H9 (cell line): Measurements from ENCODE around the gene MTERF4. TPM values are rescaled to one million over a fixed set of nuclear protein-coding genes. Genes with fewer than 3 reads are reported as not detected.
"Not testable (repeated sequence)": the region's sequence is repeated elsewhere in the genome, so short reads cannot be mapped to it uniquely, and the experiment has no call there.

ENCODE experiments used
- DNase-seq: peaks from one replicate; pipeline ENCODE4 v3.0.0-alpha.2; 2017
- H2AFZ ChIP-seq: one replicate; pipeline ENCODE4 v1.6.1; 2013; ENCODE audit warnings: mild to moderate bottlenecking, low read length, control low read depth, moderate library complexity
- H2AK5ac ChIP-seq: 2 replicates; pipeline ENCODE4 v1.6.1; 2013; ENCODE audit warnings: low read length, control low read depth, mixed read lengths; ENCODE audit not compliant: insufficient read length
- H2BK120ac ChIP-seq: one replicate; pipeline ENCODE4 v1.6.1; 2013; ENCODE audit warnings: low read depth, mild to moderate bottlenecking, low read length, control low read depth, inconsistent platforms; ENCODE audit not compliant: poor library complexity, severe bottlenecking
- H2BK12ac ChIP-seq: 2 replicates; pipeline ENCODE4 v1.6.1; 2013; ENCODE audit warnings: low read length, control low read depth, mixed read lengths, low read depth; ENCODE audit not compliant: insufficient read length
- H2BK15ac ChIP-seq: 2 replicates; pipeline ENCODE4 v1.6.1; 2013; ENCODE audit warnings: low read depth, low read length, control low read depth
- H2BK20ac ChIP-seq: one replicate; pipeline ENCODE4 v1.6.1; 2013; ENCODE audit warnings: low read depth, mild to moderate bottlenecking, low read length, control low read depth, inconsistent platforms; ENCODE audit not compliant: poor library complexity, severe bottlenecking
- H2BK5ac ChIP-seq: 2 replicates; pipeline ENCODE4 v1.6.1; 2013; ENCODE audit warnings: low read length, control low read depth, mixed read lengths; ENCODE audit not compliant: insufficient read length
- H3K14ac ChIP-seq: 2 replicates; pipeline ENCODE4 v1.6.1; 2013; ENCODE audit warnings: low read length, control low read depth; ENCODE audit not compliant: insufficient read depth
- H3K18ac ChIP-seq: 2 replicates; pipeline ENCODE4 v1.6.1; 2013; ENCODE audit warnings: low read depth, mild to moderate bottlenecking, mixed read lengths, low read length, control low read depth; ENCODE audit not compliant: insufficient read length
- H3K23ac ChIP-seq: 2 replicates; pipeline ENCODE4 v1.6.1; 2013; ENCODE audit warnings: low read length, control low read depth, mixed read lengths, low read depth; ENCODE audit not compliant: insufficient read length
- H3K23me2 ChIP-seq: 2 replicates; pipeline ENCODE4 v1.6.1; 2013; ENCODE audit warnings: low read depth, mild to moderate bottlenecking, mixed read lengths, low read length, control low read depth; ENCODE audit not compliant: insufficient read length, poor library complexity, severe bottlenecking
- H3K27ac ChIP-seq: 2 replicates; pipeline ENCODE4 v1.5.1; 2013; ENCODE audit warnings: low read length, control low read depth, mixed read lengths, low read depth; ENCODE audit not compliant: insufficient read length
- H3K27me3 ChIP-seq: 2 replicates; pipeline ENCODE4 v1.6.1; 2013; ENCODE audit warnings: low read length, control low read depth, inconsistent platforms; ENCODE audit not compliant: insufficient read depth
- H3K4ac ChIP-seq: 2 replicates; pipeline ENCODE4 v1.6.1; 2013; ENCODE audit warnings: low read depth, mild to moderate bottlenecking, control low read depth, inconsistent platforms, low read length, moderate library complexity
- H3K4me1 ChIP-seq: 2 replicates; pipeline ENCODE4 v1.6.1; 2013; ENCODE audit warnings: low read length, control low read depth, inconsistent platforms; ENCODE audit not compliant: insufficient read depth
- H3K4me2 ChIP-seq: 2 replicates; pipeline ENCODE4 v1.6.1; 2013; ENCODE audit warnings: low read length, control low read depth, mixed read lengths; ENCODE audit not compliant: insufficient read length, insufficient read depth
- H3K56ac ChIP-seq: 2 replicates; pipeline ENCODE4 v1.6.1; 2013; ENCODE audit warnings: low read depth, mild to moderate bottlenecking, mixed read lengths, low read length, control low read depth; ENCODE audit not compliant: insufficient read length
- H3K79me1 ChIP-seq: 2 replicates; pipeline ENCODE4 v1.6.1; 2013; ENCODE audit warnings: low read depth, mild to moderate bottlenecking, moderate library complexity, low read length, control low read depth, inconsistent platforms; ENCODE audit not compliant: insufficient read depth, poor library complexity, severe bottlenecking
- H3K79me2 ChIP-seq: 2 replicates; pipeline ENCODE4 v1.6.1; 2013; ENCODE audit warnings: low read length, control low read depth, inconsistent platforms; ENCODE audit not compliant: insufficient read depth
- H3K9ac ChIP-seq: 2 replicates; pipeline ENCODE4 v1.6.1; 2013; ENCODE audit warnings: low read length, control low read depth, mixed read lengths; ENCODE audit not compliant: insufficient read length; ENCODE audit errors: extremely low read depth
- H3K9me3 ChIP-seq: one replicate; pipeline ENCODE4 v1.6.1; 2013; ENCODE audit warnings: low read depth, low read length, inconsistent platforms; ENCODE audit not compliant: control insufficient read depth
- H3T11ph ChIP-seq: one replicate; pipeline ENCODE4 v1.6.1; 2013; ENCODE audit warnings: mild to moderate bottlenecking, low read length, control low read depth, inconsistent platforms
- H4K20me1 ChIP-seq: one replicate; pipeline ENCODE4 v1.6.1; 2013; ENCODE audit not compliant: control insufficient read depth, insufficient read length, insufficient read depth
- H4K5ac ChIP-seq: 2 replicates; pipeline ENCODE4 v1.6.1; 2013; ENCODE audit warnings: low read depth, mild to moderate bottlenecking, mixed read lengths, low read length, control low read depth; ENCODE audit not compliant: insufficient read length
- H4K8ac ChIP-seq: replicated peaks from 2 replicates; pipeline ENCODE4 v1.6.1; 2013; ENCODE audit warnings: low read length, control low read depth, mixed read lengths, low read depth; ENCODE audit not compliant: insufficient read length
- H4K91ac ChIP-seq: 2 replicates; pipeline ENCODE4 v1.6.1; 2013; ENCODE audit warnings: low read depth, mild to moderate bottlenecking, moderate library complexity, mixed read lengths, low read length, control low read depth; ENCODE audit not compliant: insufficient read length
- H3K27ac Mint-ChIP-seq, 3 experiments: 2 replicates in 2 of 3; 3 replicates in 1 of 3; pipeline ENCODE4 v1.8.0; 2020 to 2021; ENCODE audit warnings: mixed read lengths in 3 of 3, mild to moderate bottlenecking in 1 of 3, moderate library complexity in 1 of 3
- H3K27me3 Mint-ChIP-seq: 2 replicates; pipeline ENCODE4 v1.8.0; 2021; ENCODE audit warnings: low read depth, mild to moderate bottlenecking, moderate library complexity, mixed read lengths
- H3K36me3 Mint-ChIP-seq, 3 experiments: 2 replicates in 2 of 3; 3 replicates in 1 of 3; pipeline ENCODE4 v1.8.0; 2020 to 2021; ENCODE audit warnings: low read depth in 3 of 3, mixed read lengths in 3 of 3; ENCODE audit not compliant: insufficient read depth in 1 of 3
- H3K4me1 Mint-ChIP-seq, 2 experiments: 2 replicates each; pipeline ENCODE4 v1.8.0; 2020; ENCODE audit warnings: mixed read lengths in 2 of 2
- H3K4me3 Mint-ChIP-seq, 2 experiments: 2 replicates in 1 of 2; 3 replicates in 1 of 2; pipeline ENCODE4 v1.8.0; 2020 to 2021; ENCODE audit warnings: mild to moderate bottlenecking in 2 of 2, mixed read lengths in 2 of 2, moderate library complexity in 1 of 2
- H3K9me3 Mint-ChIP-seq, 2 experiments: 2 replicates in 1 of 2; 3 replicates in 1 of 2; pipeline ENCODE4 v1.8.0; 2020; ENCODE audit warnings: mild to moderate bottlenecking in 2 of 2, mixed read lengths in 2 of 2, moderate library complexity in 1 of 2
- CTCF ChIP-seq: fragments of 200-600 bp; sonication (generic); conservative IDR thresholded peaks from 3 replicates; pipeline ENCODE4 v1.8.0; 2021; ENCODE audit warnings: antibody characterized with exemption, mild to moderate bottlenecking
- WGBS: extraction: QIAGEN DNeasy Blood & Tissue Kit; methylation state at CpG from one replicate; pipeline ENCODE4 v1.1.7; 2013; ENCODE audit warnings: missing lambda C conversion rate, low lambda C conversion rate, mixed read lengths; ENCODE audit not compliant: insufficient read length; ENCODE audit errors: extremely low coverage; 5-methylcytosine and 5-hydroxymethylcytosine counted together
- total RNA-seq: library from RNA; stranded (reverse); gene quantifications from 2 replicates; pipeline ENCODE4 v1.2.1, GENCODE V29; 2021

MTERF4 gene
- total RNA-seq, 1 experiment from 2014 or later: 35.0 TPM

- Histone ChIP-seq H3K4me1 (peaks cover 6% of the 10 kb centered on the region; the same call in 1 of the 2 replicates), H3K27ac (no peak overlapping the region), H2BK5ac (no peak overlapping the region), H3K9me3 (no peaks in the 10 kb centered on the region), H2BK20ac (no peak overlapping the region), H3K56ac (no peak overlapping the region), H3K79me1 (no peaks in the 10 kb centered on the region), H2BK15ac (no peak overlapping the region), H2AK5ac (no peak overlapping the region), H2BK12ac (no peak overlapping the region), H4K5ac (no peak overlapping the region), H3K4me2 (no peak overlapping the region), H3T11ph (no peak overlapping the region), H4K20me1 (no peaks in the 10 kb centered on the region), H3K9ac (no peak overlapping the region), H3K23me2 (no peaks in the 10 kb centered on the region), H3K14ac (no peak overlapping the region), H4K8ac (no peak overlapping the region), H3K23ac (no peak overlapping the region), H3K27me3 (no peaks in the 10 kb centered on the region), H2AFZ (no peak overlapping the region), H3K79me2 (no peaks in the 10 kb centered on the region), H3K18ac (no peak overlapping the region), H2BK120ac (no peak overlapping the region), H3K4ac (no peak overlapping the region), H4K91ac (no peak overlapping the region)
- TF ChIP-seq CTCF: no peak
- H3K27me3 Mint-ChIP-seq: no peaks in the 10 kb centered on the region
- H3K4me1 Mint-ChIP-seq: peaks cover 17 to 23% of the 10 kb centered on the region in 2 experiments
- H3K36me3 Mint-ChIP-seq: peaks cover 17 to 66% (median 66%) of the 10 kb centered on the region in 3 experiments
- H3K4me3 Mint-ChIP-seq: no peak overlapping the region
- no CpG with 5 or more reads among the region's 7 CpGs for WGBS
- peak overlapping the region in 2 of 3 experiments; percentile 90 to 94; a peak in 4 of 7 replicates for H3K27ac Mint-ChIP-seq
- DNase-seq: no peak
- H3K9me3 Mint-ChIP-seq: no peaks in the 10 kb centered on the region
Measured at GRCh38 chr2:241094172-241094571, 7.9 kb downstream of the MTERF4 start.

GRCh38 chr2:241093133-241093781 is 8.8 kb downstream of the MTERF4 start:
- H3K4ac ChIP-seq, H3K4me1 ChIP-seq, H3K23me2 ChIP-seq, H2AFZ ChIP-seq, H3K79me1 ChIP-seq, H4K20me1 ChIP-seq, H2BK15ac ChIP-seq, H3K9me3 Mint-ChIP-seq, H3K4me3 Mint-ChIP-seq, H3K79me2 ChIP-seq, H3T11ph ChIP-seq, H3K56ac ChIP-seq, H4K8ac ChIP-seq, H2BK20ac ChIP-seq, H3K27me3 ChIP-seq, H2AK5ac ChIP-seq, H3K27me3 Mint-ChIP-seq, H3K27ac ChIP-seq, H2BK12ac ChIP-seq, DNase-seq, H3K9me3 ChIP-seq, H4K91ac ChIP-seq, H4K5ac ChIP-seq, H3K4me2 ChIP-seq, H3K18ac ChIP-seq, H3K23ac ChIP-seq, H3K9ac ChIP-seq, H3K14ac ChIP-seq, H2BK5ac ChIP-seq, H2BK120ac ChIP-seq: not testable (repeated sequence)
- peak overlapping the region in 1 of 3 experiments; percentile 88; a peak in 2 of 7 replicates for H3K27ac Mint-ChIP-seq
- WGBS: no CpG with 5 or more reads among the region's 10 CpGs
- peaks cover 17 to 23% of the 10 kb centered on the region in 2 experiments for H3K4me1 Mint-ChIP-seq
- peaks cover 16 to 69% (median 68%) of the 10 kb centered on the region in 3 experiments for H3K36me3 Mint-ChIP-seq
